Renal cortical epithelial cell (primary cell): ENCODE measurements around the gene TCF23. TPM values are rescaled to one million over a fixed set of nuclear protein-coding genes. Genes with fewer than 3 reads are reported as not detected.
A peak's percentile ranks its signal among the peaks of the same experiment; 100 is the strongest.
"Not testable (repeated sequence)": the region's sequence is repeated elsewhere in the genome, so short reads cannot be mapped to it uniquely, and the experiment has no call there.

Experiments used
- DNase-seq: peaks from one replicate; pipeline ENCODE4 v3.0.0-alpha.2; 2011; ENCODE audit warnings: low read depth
- total RNA-seq: library from RNA; depleted of rRNA; stranded (reverse); fragments of >200 nt; gene quantifications from 2 replicates; pipeline ENCODE4 v1.2.3, GENCODE V29; 2014

TCF23 gene
- total RNA-seq, 1 donor from 2014 or later, result not detected

DNA sequence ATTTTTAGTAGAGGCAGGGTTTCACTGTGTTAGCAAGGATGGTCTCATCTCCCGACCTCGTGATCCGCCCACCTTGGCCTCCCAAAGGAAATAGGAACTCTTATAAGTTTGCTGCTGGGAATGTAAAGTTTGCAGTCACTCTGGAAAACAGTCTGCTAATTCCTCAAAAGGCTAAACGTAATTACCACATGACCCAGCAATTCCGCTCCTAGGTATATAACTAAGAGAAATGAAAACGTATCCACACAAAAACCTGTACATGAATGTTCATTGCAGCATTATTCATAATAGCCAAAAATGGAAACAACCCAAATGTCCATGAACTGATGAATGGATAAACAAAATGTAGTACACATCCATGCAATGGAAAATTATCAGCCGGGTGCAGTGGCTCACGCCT lies 41.2 kb downstream of the TCF23 start:
- no peak for DNase-seq

DNA sequence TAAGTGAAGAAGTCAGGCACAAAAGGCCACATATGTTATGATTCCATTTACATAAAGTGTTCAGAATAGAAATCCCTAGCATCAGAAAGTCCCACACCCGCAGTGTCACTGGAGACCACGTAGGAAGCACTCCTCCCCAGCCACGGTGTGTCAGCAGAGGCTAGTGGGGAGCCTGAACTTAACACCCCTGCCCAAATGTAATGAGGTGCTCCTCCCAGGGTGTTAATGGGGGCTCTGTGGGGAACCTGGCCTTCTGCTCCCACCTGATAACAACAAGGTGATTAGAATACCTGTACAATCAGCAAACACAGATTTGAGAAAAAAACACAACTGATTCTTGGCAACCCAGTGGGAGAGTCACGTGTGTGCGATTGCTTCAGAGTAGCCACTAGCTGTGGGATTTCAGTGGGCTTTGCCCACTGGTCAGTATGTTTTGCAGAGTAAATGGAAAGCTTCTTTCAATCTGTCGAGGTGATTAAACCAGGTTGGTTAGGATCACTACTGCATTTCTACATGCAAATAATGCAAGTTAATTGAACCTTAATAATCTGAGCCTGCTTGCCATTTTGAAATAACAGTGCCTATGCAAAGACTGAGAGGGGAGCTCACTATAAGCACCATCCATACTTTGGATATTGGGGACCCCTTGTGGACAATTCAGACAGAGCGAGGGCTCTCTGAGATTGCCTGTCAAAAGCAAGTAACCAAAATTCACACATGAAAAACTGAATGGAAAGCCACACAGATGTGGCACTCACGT lies 42.4 kb downstream of the TCF23 start:
- peak; percentile 49 for DNase-seq

GRCh38 chr2:27194538-27195354 lies 45.9 kb downstream of the TCF23 start:
- peak; percentile 95 for DNase-seq

DNA sequence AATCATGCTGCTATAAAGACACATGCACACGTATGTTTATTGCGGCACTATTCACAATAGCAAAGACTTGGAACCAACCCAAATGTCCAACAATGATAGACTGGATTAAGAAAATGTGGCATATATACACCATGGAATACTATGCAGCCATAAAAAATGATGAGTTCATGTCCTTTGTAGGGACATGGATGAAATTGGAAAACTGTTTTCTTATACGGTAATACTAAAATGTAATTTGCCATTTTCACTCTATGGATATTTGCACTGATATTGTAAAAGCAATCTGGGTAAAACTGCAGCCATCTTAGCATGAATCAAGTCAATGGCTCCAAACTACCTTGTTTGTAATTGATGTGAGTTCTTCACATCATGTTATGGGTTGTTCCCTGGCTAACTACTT lies 47.0 kb downstream of the TCF23 start:
- DNase-seq, result not testable (repeated sequence)

DNA sequence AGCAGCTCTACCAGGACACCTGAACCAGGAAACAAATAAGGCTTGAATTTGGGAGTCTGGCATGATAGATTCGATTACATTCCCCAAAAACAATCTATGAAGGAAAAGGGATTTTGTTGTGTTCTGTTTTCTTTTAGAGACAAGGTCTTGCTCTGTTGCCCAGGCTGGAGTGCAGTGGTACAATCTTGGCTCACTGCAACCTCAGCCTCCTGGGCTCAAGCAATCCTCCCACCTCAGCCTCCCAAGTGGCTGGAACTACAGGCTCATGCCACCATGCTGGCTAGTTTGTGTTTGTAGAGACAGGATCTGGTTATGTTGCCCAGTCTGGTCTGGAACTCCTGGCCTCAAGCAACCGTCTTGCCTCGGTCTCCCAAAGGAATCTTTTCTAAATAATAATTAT lies 49.3 kb downstream of the TCF23 start:
- DNase-seq, result not testable (repeated sequence)

GRCh38 chr2:27198627-27199026 lies 49.8 kb downstream of the TCF23 start:
- DNase-seq, result no peak

DNA sequence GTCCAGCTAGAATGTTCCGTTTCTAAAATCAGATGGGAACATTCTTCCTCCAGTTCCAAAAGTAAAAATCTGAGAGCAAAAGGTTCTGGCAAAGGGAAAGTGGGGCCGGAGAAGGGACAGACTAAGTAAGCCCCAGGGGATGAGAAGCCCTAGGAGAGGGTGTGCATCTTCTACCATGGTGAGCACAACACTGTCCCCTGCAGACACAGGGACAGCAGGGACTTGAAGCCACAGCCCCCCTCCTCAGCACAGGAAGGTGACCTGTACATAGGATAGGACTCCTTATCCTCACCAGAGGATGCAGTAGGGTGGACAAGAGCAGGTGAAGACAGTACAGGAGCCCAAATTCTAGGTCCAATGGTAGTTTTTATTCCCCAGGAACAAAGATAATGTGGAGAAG lies 50.4 kb downstream of the TCF23 start:
- DNase-seq, result no peak

- DNase-seq, result no peak
These were observed 52.9 kb downstream of the TCF23 start for GRCh38 chr2:27201675-27202074.

GRCh38 chr2:27202854-27203253 lies 54.0 kb downstream of the TCF23 start:
- peak; percentile 84 for DNase-seq

DNA sequence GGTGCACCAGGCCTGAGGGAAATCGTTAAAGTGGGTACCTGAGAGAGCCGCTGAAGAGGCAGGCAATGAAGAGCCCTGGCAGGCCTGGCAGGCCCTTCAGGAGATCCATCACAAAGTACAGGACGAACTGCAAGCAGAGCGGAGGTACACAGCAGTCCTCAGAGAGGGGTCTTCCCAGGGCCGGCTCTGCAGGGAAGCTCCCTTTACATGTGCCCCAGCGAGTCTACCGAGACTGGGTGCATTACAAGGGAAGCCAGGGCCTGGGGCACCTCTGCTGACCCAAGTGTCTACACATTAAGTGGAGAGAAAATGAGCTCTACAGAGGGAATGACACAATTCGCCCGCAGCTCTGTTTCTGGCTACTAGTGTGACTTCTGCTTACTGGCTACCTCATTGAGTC lies 54.9 kb downstream of the TCF23 start:
- no peak for DNase-seq

DNA sequence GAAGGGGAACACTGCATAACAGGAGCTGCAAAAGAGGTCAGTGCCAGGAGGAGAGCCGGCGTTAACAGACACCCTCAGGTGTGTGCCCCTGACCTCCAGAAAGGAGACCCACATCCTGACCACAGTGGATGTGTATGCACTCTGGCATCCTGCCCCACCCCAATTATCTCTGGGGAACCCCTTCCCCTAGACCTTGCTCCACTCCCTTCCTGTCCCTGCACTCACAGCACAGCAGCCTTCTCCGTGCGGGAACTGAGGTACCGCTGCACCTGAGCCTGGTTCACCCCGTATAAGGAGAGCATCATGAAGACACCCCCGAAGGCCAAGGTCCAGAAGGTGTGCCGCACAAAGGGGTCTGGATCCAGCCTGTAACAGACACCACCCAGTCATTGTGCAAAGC lies 55.8 kb downstream of the TCF23 start:
- no peak for DNase-seq

DNA sequence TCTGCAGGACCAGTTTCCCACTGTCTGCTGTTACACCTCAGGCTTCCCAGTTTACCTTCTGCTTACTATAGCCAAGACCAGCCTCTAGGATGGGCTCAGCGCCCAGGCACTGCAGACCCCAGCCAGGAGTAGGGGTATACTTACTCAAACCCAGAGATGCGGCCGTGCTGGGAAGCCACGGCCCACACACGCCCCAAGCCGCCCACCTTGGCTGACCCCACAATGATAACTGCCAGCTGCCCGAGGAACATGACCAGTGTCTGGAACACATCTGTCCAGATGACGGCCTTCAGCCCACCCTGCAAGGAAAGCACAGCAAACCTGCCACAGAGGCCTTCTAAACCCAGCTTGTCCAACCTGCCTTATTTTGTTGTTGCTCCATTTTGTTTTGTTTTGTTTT lies 56.4 kb downstream of the TCF23 start:
- DNase-seq, result no peak

GRCh38 chr2:27206346-27206745 lies 57.5 kb downstream of the TCF23 start:
- DNase-seq, result no peak

Other genes starting within 250 kb of the TCF23 start
- gene MAPRE3, start 178.4 kb upstream of the TCF23 start, total RNA-seq, result 1.6 and 6.5 TPM in 2 replicates
- gene TMEM214, start 116.0 kb upstream of the TCF23 start, total RNA-seq, result 16.8 and 29.3 TPM in 2 replicates
- gene AGBL5, start 97.3 kb upstream of the TCF23 start, total RNA-seq, result 23.6 and 35.0 TPM in 2 replicates
- 302 and 423 TPM in 2 replicates for gene OST4, start 77.3 kb upstream of the TCF23 start, total RNA-seq
- 0.30 and 0.69 TPM in 2 replicates for gene EMILIN1, start 70.4 kb upstream of the TCF23 start, total RNA-seq
- gene KHK, start 62.2 kb upstream of the TCF23 start, total RNA-seq, result 1.1 and 3.0 TPM in 2 replicates
- 0.20 and 1.6 TPM in 2 replicates for gene CGREF1, start 29.9 kb upstream of the TCF23 start, total RNA-seq
- 0.10 TPM in 1 of 2 replicates, not detected in the other for gene ABHD1, start 25.2 kb upstream of the TCF23 start, total RNA-seq
- 37.5 and 53.0 TPM in 2 replicates for gene PREB, start 14.4 kb upstream of the TCF23 start, total RNA-seq
- gene PRR30, start 9.6 kb upstream of the TCF23 start, total RNA-seq, result not detected in 2 replicates
- gene ATRAID, start 63.0 kb downstream of the TCF23 start, total RNA-seq, result 101 and 131 TPM in 2 replicates
- 29.3 and 36.8 TPM in 2 replicates for gene SLC5A6, start 63.3 kb downstream of the TCF23 start, total RNA-seq
- gene CAD, start 68.4 kb downstream of the TCF23 start, total RNA-seq, result 23.4 and 53.5 TPM in 2 replicates
- 0.10 TPM in 1 of 2 replicates, not detected in the other for gene SLC30A3, start 114.0 kb downstream of the TCF23 start, total RNA-seq
- gene DNAJC5G, start 126.4 kb downstream of the TCF23 start, total RNA-seq, result not detected in 2 replicates
- 0.17 TPM in 1 of 2 replicates, not detected in the other for gene TRIM54, start 133.4 kb downstream of the TCF23 start, total RNA-seq
- 0.70 TPM in 1 of 2 replicates, not detected in the other for gene UCN, start 159.4 kb downstream of the TCF23 start, total RNA-seq
- gene MPV17, start 174.1 kb downstream of the TCF23 start, total RNA-seq, result 30.0 and 42.6 TPM in 2 replicates
- 32.1 and 40.2 TPM in 2 replicates for gene GTF3C2, start 207.8 kb downstream of the TCF23 start, total RNA-seq
- gene EIF2B4, start 221.3 kb downstream of the TCF23 start, total RNA-seq, result 26.9 and 27.8 TPM in 2 replicates
- gene SNX17, start 221.6 kb downstream of the TCF23 start, total RNA-seq, result 94.9 and 125 TPM in 2 replicates
- gene ZNF513, start 231.7 kb downstream of the TCF23 start, total RNA-seq, result 9.2 and 11.3 TPM in 2 replicates